ENCODE results near the gene C2CD4B. TPM values are rescaled to one million over a fixed set of nuclear protein-coding genes. Genes with fewer than 3 reads are reported as not detected.

The C2CD4B gene, protein sequence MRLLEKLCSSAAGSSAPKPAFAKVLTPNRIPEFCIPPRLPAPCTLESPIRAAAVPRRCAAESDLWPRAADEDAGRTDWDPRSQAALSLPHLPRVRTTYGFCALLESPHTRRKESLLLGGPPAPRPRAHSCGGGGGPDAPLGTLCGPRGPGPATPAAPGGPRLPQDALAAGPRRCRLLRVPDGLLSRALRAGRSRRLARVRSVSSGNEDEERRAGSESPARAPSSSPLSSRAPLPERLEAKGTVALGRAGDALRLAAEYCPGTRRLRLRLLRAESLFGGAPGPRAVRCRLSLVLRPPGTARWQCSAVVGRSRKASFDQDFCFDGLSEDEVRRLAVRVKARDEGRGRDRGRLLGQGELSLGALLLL
- 1.0 and 2.0 TPM in 2 replicates for total RNA-seq
- polyA plus RNA-seq: 2.6 and 6.2 TPM in 2 replicates

DNA sequence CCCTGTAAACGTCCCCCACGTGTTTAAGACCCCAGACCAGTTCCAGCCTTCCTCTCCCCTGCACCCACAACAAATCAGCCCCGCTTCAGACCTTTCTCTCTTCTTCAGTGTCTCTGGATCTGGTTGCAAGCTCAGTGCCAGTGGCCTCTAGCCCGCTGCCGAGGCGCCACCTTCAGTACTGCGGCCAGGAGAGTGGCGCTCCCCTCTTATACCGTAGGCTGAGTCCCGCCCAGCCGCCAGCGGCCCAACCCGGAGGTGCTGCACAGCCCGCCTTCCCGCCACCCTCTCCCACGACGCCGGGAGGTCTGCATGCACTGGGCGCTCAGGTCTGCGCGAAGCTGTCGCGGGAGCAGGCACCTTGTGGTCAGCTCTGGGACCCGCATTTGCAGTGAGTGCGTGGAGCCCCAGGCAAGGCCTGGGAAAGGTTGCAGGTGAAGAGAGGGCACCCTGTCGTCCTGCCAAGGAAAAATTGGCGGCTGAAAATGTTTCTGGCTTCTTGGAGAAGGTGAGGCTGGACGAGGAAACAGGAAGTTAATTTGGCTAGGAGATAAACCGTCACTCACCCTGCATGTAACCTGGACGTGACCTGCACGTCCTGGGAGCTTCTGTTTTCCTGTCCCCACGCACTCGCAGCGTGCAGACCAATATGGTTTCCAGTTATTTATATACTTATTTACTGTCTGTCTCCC is at the start of gene C2CD4B:
TSS of gene C2CD4B (minus strand) at position 182 of the 689 bp plus-strand sequence. CDS start 301 bp downstream, outside the sequence.
- Histone ChIP-seq H3K9me2 (replicated peaks; ENCODE audit: insufficient read depth) (no peaks in the 10 kb centered on the region), H3K27ac (no peak within 1 kb of the TSS), H3K27me3 (peaks cover 54% of the 10 kb centered on the region), H3K4me3 (peak within 1 kb of the TSS; percentile 60), H2AFZ (peak within 1 kb of the TSS; percentile 54), H3K4me2 (peak within 1 kb of the TSS; percentile 92), H3K9me3 (ENCODE audit: low read depth) (no peaks in the 10 kb centered on the region), H3K4me1 (ENCODE audit: insufficient read depth) (peaks cover 6% of the 10 kb centered on the region), H4K20me1 (ENCODE audit: insufficient read depth, poor library complexity, severe bottlenecking) (no peaks in the 10 kb centered on the region), H3K36me3 (replicated peaks; ENCODE audit: insufficient read depth, low read depth) (no peaks in the 10 kb centered on the region), H3K79me2 (no peaks in the 10 kb centered on the region)
- no peak for TF ChIP-seq EZH2 (IDR thresholded peaks at IDR 0.05; ENCODE audit: borderline replicate concordance)
- no peak for TF ChIP-seq EZH2phosphoT487 (IDR thresholded peaks at IDR 0.05; ENCODE audit: low read depth, severe bottlenecking, unreplicated experiment)
- TF ChIP-seq, protein P1, sequence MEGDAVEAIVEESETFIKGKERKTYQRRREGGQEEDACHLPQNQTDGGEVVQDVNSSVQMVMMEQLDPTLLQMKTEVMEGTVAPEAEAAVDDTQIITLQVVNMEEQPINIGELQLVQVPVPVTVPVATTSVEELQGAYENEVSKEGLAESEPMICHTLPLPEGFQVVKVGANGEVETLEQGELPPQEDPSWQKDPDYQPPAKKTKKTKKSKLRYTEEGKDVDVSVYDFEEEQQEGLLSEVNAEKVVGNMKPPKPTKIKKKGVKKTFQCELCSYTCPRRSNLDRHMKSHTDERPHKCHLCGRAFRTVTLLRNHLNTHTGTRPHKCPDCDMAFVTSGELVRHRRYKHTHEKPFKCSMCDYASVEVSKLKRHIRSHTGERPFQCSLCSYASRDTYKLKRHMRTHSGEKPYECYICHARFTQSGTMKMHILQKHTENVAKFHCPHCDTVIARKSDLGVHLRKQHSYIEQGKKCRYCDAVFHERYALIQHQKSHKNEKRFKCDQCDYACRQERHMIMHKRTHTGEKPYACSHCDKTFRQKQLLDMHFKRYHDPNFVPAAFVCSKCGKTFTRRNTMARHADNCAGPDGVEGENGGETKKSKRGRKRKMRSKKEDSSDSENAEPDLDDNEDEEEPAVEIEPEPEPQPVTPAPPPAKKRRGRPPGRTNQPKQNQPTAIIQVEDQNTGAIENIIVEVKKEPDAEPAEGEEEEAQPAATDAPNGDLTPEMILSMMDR (IDR thresholded peaks at IDR 0.05; ENCODE audit: poor library complexity): peak; percentile 11
- peak; percentile 59 for DNase-seq (ENCODE audit: low spot score)
- WGBS (ENCODE audit: low lambda C conversion rate, missing lambda C conversion rate): 25% methylated on average over 34 of the region's 34 CpGs

DNA sequence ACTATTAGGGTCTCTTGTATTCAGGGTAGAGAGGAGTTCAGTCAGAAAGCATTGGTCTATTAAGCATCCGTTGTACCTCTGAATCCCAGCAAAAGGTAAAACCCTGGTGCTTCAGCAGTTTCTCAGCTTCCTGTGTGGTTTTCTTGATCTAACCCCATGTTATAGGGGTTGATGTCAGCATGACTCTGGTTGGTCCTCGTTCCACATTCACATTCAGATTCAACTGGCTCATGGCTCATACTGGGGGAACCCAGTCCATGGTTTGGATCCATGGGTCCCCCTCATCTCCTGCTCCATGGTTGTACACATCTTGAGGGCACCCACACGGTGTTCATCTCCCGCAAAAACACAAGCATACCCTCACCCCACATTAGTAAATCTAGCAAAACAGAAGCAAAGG is 47.7 kb upstream of the C2CD4B start:
- no peaks in the 10 kb centered on the region for H3K36me3 ChIP-seq (replicated peaks; ENCODE audit: insufficient read depth, low read depth)
- 89% methylated on average over 4 of the region's 4 CpGs for WGBS (ENCODE audit: low lambda C conversion rate, missing lambda C conversion rate)
- H3K27ac ChIP-seq: no peak overlapping the region
- H3K4me2 ChIP-seq: no peak overlapping the region
- H2AFZ ChIP-seq: no peak overlapping the region
- no peak for TF ChIP-seq EZH2 (IDR thresholded peaks at IDR 0.05; ENCODE audit: borderline replicate concordance)
- TF ChIP-seq, protein P1 (IDR thresholded peaks at IDR 0.05; ENCODE audit: poor library complexity): no peak
- TF ChIP-seq EZH2phosphoT487 (IDR thresholded peaks at IDR 0.05; ENCODE audit: low read depth, severe bottlenecking, unreplicated experiment): no peak
- no peaks in the 10 kb centered on the region for H4K20me1 ChIP-seq (ENCODE audit: insufficient read depth, poor library complexity, severe bottlenecking)
- H3K27me3 ChIP-seq: no peaks in the 10 kb centered on the region
- H3K4me1 ChIP-seq (ENCODE audit: insufficient read depth): peaks cover 3% of the 10 kb centered on the region
- H3K9me2 ChIP-seq (replicated peaks; ENCODE audit: insufficient read depth): no peaks in the 10 kb centered on the region
- no peak overlapping the region for H3K4me3 ChIP-seq
- H3K9me3 ChIP-seq (ENCODE audit: low read depth): peaks cover 4% of the 10 kb centered on the region
- DNase-seq (ENCODE audit: low spot score): no peak
- no peaks in the 10 kb centered on the region for H3K79me2 ChIP-seq

DNA sequence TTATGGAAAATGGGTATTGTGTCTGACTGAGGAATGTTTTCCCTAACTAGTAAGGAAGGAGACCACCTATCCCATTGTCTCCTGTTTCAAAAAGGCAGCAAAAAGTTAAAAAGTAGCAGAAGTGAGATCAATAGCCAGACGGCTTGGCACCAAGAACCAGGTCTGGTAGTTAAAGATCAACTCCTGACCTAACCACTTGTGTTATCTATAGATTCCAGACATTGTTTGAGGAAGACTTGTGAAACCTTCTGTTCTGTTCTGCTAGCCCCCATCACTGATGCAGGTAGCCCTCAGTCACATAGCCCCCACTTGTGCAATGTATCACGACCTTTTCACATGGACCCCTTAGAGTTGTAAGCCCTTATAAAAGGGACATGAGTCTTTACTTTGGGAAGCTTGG is 46.3 kb upstream of the C2CD4B start:
- no peak overlapping the region for H2AFZ ChIP-seq
- no peak for DNase-seq (ENCODE audit: low spot score)
- H3K36me3 ChIP-seq (replicated peaks; ENCODE audit: insufficient read depth, low read depth): no peaks in the 10 kb centered on the region
- WGBS (ENCODE audit: low lambda C conversion rate, missing lambda C conversion rate): 49% methylated on average over 2 of the region's 2 CpGs
- H3K4me2 ChIP-seq: no peak overlapping the region
- H3K79me2 ChIP-seq: no peaks in the 10 kb centered on the region
- H3K9me3 ChIP-seq (ENCODE audit: low read depth): peaks cover 4% of the 10 kb centered on the region
- H3K4me1 ChIP-seq (ENCODE audit: insufficient read depth): peaks cover 3% of the 10 kb centered on the region
- H3K4me3 ChIP-seq: no peak overlapping the region
- peak overlapping the region; percentile 90 for H3K27ac ChIP-seq
- H3K27me3 ChIP-seq: no peaks in the 10 kb centered on the region
- no peak for TF ChIP-seq EZH2phosphoT487 (IDR thresholded peaks at IDR 0.05; ENCODE audit: low read depth, severe bottlenecking, unreplicated experiment)
- no peak for TF ChIP-seq EZH2 (IDR thresholded peaks at IDR 0.05; ENCODE audit: borderline replicate concordance)
- TF ChIP-seq, protein P1 (IDR thresholded peaks at IDR 0.05; ENCODE audit: poor library complexity): no peak
- H3K9me2 ChIP-seq (replicated peaks; ENCODE audit: insufficient read depth): no peaks in the 10 kb centered on the region
- H4K20me1 ChIP-seq (ENCODE audit: insufficient read depth, poor library complexity, severe bottlenecking): no peaks in the 10 kb centered on the region
